Liver (tissue), 3 donors: ENCODE measurements around the gene NTM.

Experiments
- RAD21 ChIP-seq, 2 donors: IDR thresholded peaks; 2 replicates each; pipeline ENCODE4 v1.6.1; 2016; ENCODE audit warnings: antibody characterized with exemption in 2 of 2, mild to moderate bottlenecking in 2 of 2
- REST ChIP-seq: IDR thresholded peaks from 2 replicates; pipeline ENCODE4 v1.6.1; 2016; ENCODE audit warnings: antibody characterized with exemption, mild to moderate bottlenecking
- YY1 ChIP-seq: IDR thresholded peaks from 2 replicates; pipeline ENCODE4 v1.6.1; 2016; ENCODE audit warnings: antibody characterized with exemption, mild to moderate bottlenecking
- TF ChIP-seq, protein P1 (sequence below): fragments of 150-350 bp; IDR thresholded peaks from 2 replicates; pipeline ENCODE4 v1.5.1; 2017; ENCODE audit warnings: improper control_type of control experiment, low read depth, low read length; ENCODE audit not compliant: missing input control
- TF ChIP-seq, protein P2 (sequence below): IDR thresholded peaks from 2 replicates; pipeline ENCODE4 v1.6.1; 2016; ENCODE audit warnings: antibody characterized with exemption
- TF ChIP-seq, protein P3 (sequence below): IDR thresholded peaks from 2 replicates; pipeline ENCODE4 v1.6.1; 2016; ENCODE audit warnings: antibody characterized with exemption
- donor health status: healthy.
- donor health status: healthy.

GRCh38 chr11:132228746-132229325, 858.4 kb downstream of the NTM start:
- TF ChIP-seq, protein P1, sequence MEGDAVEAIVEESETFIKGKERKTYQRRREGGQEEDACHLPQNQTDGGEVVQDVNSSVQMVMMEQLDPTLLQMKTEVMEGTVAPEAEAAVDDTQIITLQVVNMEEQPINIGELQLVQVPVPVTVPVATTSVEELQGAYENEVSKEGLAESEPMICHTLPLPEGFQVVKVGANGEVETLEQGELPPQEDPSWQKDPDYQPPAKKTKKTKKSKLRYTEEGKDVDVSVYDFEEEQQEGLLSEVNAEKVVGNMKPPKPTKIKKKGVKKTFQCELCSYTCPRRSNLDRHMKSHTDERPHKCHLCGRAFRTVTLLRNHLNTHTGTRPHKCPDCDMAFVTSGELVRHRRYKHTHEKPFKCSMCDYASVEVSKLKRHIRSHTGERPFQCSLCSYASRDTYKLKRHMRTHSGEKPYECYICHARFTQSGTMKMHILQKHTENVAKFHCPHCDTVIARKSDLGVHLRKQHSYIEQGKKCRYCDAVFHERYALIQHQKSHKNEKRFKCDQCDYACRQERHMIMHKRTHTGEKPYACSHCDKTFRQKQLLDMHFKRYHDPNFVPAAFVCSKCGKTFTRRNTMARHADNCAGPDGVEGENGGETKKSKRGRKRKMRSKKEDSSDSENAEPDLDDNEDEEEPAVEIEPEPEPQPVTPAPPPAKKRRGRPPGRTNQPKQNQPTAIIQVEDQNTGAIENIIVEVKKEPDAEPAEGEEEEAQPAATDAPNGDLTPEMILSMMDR = no peak
- TF ChIP-seq YY1 (no peak), REST (no peak), RAD21 (IDR thresholded peaks at IDR 0.05) (no peak)
- TF ChIP-seq, protein P2, sequence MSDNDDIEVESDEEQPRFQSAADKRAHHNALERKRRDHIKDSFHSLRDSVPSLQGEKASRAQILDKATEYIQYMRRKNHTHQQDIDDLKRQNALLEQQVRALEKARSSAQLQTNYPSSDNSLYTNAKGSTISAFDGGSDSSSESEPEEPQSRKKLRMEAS = no peak
- TF ChIP-seq, protein P3, sequence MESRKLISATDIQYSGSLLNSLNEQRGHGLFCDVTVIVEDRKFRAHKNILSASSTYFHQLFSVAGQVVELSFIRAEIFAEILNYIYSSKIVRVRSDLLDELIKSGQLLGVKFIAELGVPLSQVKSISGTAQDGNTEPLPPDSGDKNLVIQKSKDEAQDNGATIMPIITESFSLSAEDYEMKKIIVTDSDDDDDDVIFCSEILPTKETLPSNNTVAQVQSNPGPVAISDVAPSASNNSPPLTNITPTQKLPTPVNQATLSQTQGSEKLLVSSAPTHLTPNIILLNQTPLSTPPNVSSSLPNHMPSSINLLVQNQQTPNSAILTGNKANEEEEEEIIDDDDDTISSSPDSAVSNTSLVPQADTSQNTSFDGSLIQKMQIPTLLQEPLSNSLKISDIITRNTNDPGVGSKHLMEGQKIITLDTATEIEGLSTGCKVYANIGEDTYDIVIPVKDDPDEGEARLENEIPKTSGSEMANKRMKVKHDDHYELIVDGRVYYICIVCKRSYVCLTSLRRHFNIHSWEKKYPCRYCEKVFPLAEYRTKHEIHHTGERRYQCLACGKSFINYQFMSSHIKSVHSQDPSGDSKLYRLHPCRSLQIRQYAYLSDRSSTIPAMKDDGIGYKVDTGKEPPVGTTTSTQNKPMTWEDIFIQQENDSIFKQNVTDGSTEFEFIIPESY = no peak
